D721Med (cell line): ENCODE results near the gene ZMIZ1.

Experiments used
- DNase-seq: peaks from one replicate; pipeline ENCODE4 v3.0.0; 2011; ENCODE audit warnings: low spot score; ENCODE audit not compliant: insufficient read length
- FAIRE-seq: peaks from 2 replicates; lab custom pipeline; 2011; peaks lifted over from hg19 to GRCh38; lab: Jason Lieb, UNC
- TF ChIP-seq, protein P1 (sequence below): IDR thresholded peaks from 2 replicates; pipeline ENCODE4 v1.5.1; 2012; ENCODE audit warnings: mild to moderate bottlenecking, control low read depth; ENCODE audit not compliant: insufficient read depth; ENCODE audit errors: missing control alignments

Gene ZMIZ1

GRCh38 chr10:79252450-79252849, 183.7 kb downstream of the ZMIZ1 start:
- DNase-seq (no peak), FAIRE-seq (no peak)
- TF ChIP-seq, protein P1, sequence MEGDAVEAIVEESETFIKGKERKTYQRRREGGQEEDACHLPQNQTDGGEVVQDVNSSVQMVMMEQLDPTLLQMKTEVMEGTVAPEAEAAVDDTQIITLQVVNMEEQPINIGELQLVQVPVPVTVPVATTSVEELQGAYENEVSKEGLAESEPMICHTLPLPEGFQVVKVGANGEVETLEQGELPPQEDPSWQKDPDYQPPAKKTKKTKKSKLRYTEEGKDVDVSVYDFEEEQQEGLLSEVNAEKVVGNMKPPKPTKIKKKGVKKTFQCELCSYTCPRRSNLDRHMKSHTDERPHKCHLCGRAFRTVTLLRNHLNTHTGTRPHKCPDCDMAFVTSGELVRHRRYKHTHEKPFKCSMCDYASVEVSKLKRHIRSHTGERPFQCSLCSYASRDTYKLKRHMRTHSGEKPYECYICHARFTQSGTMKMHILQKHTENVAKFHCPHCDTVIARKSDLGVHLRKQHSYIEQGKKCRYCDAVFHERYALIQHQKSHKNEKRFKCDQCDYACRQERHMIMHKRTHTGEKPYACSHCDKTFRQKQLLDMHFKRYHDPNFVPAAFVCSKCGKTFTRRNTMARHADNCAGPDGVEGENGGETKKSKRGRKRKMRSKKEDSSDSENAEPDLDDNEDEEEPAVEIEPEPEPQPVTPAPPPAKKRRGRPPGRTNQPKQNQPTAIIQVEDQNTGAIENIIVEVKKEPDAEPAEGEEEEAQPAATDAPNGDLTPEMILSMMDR, result no peak

DNA sequence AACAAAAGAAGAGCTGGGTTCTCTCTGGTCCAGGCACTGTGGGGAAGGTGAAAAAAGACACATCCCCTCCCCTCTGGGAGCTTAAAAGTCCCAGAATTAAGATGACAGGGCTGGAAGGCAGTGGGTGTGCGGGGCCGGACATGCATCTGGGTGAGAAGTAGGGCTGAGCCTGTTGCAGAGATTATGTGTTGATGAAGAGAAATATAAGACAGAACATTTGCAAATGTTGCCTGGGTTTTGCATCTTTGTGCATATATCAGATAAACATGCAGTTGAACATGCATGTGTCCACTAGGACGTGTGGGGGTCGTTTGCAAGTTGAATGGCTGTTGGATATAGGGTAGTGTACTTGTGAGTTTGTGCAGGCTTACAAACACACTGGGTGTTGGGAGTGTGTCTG, 184.2 kb downstream of the ZMIZ1 start:
- FAIRE-seq, result no peak
- TF ChIP-seq, protein P1, result no peak
- no peak for DNase-seq

DNA sequence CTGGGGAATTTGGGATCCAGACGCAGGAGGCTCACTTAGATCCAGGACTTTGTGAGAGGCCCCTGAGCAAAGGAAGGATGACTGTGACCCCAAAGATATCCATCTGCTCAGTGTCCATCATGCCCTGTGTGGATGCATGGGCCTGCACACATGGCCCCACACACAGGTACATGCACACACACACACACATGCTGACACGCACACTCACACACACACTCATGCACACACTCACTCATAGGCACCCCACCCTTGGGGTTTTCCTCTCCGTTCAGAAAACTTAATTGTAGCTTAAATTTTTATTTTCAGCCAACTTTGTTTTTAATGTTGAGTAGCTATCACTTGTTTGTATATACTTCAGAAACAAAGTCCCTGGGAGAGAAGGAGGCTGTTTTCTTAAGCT, 184.9 kb downstream of the ZMIZ1 start:
- FAIRE-seq (no peak), DNase-seq (no peak)
- TF ChIP-seq, protein P1, result no peak

- DNase-seq, result no peak
- TF ChIP-seq, protein P1, result no peak
- no peak for FAIRE-seq
These were observed 185.7 kb downstream of the ZMIZ1 start for GRCh38 chr10:79254333-79255006.

DNA sequence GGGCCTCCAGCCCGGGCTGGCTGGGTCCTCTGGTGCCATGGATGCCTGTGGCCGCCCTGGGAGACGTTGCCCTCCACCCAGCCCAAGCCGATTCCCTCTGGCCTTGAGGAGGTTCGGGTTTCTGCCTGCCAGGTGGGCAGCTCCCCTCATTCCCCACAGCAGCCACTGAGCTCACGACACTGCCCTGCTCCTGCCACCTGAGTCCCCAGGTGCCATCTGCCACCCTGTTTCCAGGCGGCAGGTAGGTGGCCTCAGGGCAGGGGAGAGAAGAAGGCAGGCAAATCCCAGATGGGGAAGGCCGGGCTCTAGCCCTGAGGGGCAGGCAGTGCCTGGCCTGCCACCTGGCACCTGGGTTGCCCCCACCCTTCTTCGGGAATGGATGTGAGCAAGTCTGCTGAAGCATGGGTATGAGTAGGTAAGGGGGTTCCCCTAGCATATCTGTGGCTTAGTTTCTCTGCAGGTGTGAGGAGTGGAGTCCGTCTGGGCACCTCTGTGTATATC, 186.3 kb downstream of the ZMIZ1 start:
- DNase-seq, result no peak
- TF ChIP-seq, protein P1, result no peak
- no peak for FAIRE-seq

GRCh38 chr10:79256264-79256806, 187.6 kb downstream of the ZMIZ1 start:
- FAIRE-seq (no peak), DNase-seq (no peak)
- TF ChIP-seq, protein P1, result no peak

- DNase-seq, result peak; percentile 71
- FAIRE-seq, result no peak
- TF ChIP-seq, protein P1, result no peak
These were observed 190.1 kb downstream of the ZMIZ1 start for GRCh38 chr10:79258894-79259293.
